NCI-H526 (cell line): Measurements from ENCODE around the gene ZNF534.
"Not testable (repeated sequence)": the region's sequence is repeated elsewhere in the genome, so short reads cannot be mapped to it uniquely, and the experiment has no call there.

Experiments used
- DNase-seq, 2 experiments: peaks; one replicate each; lab custom pipeline; 2025; lab: John Stamatoyannopoulos, UW

ZNF534 gene

DNA sequence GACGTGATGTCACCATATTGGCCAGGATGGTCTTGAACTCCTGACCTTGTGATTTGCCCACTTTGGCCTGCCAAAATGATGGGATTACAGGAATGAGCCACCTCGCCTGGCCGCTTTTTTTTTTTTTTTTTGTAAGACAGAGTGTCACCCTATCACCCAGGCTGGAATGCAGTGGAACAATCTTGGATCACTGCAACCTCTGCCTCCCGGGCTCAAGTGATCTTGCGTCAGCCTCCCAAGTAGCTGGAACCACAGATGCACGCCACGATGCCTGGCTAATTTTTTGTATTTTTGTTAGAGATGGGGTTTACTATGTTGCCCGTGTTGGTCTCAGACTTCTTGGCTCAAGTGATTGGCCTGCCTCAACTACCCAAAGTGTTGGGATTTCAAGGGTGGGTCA, 69.6 kb downstream of the ZNF534 start:
- no peak for DNase-seq

DNA sequence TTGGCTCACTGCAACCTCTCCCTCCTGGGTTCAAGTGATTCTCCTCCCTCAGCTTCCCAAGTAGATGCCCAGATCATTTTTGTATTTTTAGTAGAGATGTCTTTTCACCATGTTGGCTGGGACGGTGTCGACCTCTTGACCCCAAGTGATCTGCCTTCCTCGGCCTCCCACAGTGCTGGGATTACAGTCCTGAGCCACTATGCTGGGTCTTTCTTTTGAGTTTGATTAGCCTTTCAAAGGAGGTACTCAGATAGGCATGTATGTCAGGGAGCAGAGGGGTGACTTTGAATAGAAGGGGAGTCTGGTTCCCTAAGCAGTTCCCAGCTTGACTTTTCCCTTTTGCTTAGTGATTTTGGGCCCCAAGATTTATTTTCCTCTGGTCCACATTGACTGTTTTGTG, 71.5 kb downstream of the ZNF534 start:
- not testable (repeated sequence) for DNase-seq

DNA sequence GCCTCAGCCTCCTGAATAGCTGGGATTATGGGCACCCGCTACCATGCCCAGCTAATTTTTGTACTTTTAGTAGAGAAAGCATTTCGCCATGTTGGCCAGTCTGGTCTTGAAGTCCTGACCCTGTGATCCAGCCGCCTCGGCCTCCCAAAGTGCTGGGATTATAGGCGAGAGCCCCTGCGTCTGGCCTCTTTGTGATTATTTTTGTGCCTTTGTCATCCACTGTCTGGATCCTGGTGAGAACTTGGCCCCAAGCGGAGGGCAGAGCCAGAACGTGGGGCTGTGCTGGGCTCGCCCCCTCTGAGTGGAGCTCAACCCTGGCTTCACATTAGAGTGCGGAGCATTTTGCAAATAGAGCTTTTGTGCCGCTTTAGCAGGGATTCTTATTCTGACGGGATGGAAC, 72.0 kb downstream of the ZNF534 start:
- not testable (repeated sequence) for DNase-seq
